GM19240 (cell line): Measurements from ENCODE around the gene CABP2.
"Not testable (repeated sequence)": the region's sequence is repeated elsewhere in the genome, so short reads cannot be mapped to it uniquely, and the experiment has no call there.

ENCODE experiments used
- DNase-seq: peaks from one replicate; pipeline ENCODE4 v3.0.0; 2011; ENCODE audit warnings: low spot score; ENCODE audit not compliant: insufficient read length

CABP2 gene

DNA sequence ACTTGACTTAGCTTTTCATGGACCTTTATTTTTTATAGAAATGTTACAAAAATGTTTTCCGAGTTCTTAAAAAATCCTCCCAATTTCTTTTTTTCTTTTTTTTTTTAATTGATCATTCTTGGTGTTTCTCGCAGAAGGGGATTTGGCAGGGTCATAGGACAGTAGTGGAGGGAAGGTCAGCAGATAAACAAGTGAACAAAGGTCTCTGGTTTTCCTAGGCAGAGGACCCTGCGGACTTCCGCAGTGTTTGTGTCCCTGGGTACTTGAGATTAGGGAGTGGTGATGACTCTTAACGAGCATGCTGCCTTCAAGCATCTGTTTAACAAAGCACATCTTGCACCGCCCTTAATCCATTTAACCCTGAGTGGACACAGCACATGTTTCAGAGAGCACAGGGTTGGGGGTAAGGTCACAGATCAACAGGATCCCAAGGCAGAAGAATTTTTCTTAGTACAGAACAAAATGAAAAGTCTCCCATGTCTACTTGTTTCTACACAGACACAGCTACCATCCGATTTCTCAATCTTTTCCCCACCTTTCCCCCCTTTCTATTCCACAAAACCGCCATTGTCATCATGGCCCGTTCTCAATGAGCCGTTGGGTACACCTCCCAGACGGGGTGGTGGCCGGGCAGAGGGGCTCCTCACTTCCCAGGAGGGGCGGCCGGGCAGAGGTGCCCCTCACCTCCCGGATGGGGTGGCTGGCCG, 45.7 kb downstream of the CABP2 start:
- not testable (repeated sequence) for DNase-seq

DNA sequence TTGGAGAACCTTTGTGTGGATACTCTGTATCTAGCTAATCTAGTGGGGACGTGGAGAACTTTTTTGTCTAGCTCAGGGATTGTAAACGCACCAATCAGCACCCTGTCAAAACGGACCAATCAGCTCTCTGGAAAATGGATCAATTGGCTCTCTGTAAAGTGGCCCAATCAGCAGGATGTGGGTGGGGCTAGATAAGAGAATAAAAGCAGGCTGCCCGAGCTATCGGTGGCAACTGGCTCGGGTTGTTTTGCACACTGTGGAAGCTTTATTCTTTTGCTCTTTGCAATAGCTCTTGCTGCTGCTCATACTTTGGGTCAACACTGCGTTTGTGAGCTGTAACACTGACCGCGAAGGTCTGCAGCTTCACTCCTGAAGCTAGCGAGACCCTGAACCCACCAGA, 46.6 kb downstream of the CABP2 start:
- not testable (repeated sequence) for DNase-seq

DNA sequence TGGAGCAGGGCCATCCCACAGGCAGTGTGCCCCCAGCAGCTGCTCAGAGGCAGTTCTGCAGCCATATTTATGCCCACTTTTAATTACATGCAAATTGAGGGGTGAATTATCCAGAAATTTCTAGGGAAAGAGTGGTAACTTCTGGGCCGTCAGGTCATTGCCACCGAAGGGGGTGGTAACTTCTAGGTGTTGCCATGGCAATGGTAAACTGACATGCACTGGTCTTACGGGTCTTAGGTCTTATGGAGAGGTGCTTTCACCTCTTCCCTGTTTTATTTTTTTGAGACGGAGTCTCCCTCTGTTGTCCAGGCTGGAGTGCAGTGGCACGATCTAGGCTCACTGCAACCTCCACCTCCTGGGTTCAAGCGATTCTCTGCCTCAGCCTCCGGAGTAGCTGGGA, 50.4 kb downstream of the CABP2 start:
- no peak for DNase-seq

DNA sequence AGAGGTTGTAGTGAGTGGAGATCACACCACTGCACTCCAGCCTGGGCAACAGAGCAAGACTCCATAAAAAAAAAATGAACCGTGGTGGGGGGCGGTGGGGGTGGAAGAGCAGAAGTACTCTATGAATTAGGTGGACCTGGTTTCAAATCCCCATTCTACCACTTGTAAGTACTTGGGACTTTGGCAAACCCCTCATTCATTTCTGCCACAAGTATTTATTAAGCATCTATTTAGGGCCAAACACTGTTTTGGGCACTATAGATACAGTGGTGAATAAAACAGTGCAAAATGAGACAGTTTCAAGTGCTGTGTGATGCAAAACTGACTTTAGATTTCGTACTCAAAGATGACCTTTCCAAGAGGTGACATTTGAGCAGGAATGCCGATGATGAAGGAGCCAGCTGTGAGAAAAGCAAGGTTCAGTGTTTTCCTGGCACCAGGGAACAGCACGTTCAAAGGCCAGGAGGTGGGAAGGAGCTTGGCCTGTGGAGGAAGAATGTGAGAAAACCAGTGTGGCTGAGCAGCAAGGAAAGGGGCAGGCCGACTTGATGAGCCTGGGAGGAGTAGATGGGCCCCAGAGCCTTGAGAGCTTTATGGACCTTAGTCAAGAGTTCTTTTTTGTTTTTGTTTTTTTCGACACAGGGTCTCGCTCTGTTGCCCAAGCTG, 52.8 kb downstream of the CABP2 start:
- no peak for DNase-seq

DNA sequence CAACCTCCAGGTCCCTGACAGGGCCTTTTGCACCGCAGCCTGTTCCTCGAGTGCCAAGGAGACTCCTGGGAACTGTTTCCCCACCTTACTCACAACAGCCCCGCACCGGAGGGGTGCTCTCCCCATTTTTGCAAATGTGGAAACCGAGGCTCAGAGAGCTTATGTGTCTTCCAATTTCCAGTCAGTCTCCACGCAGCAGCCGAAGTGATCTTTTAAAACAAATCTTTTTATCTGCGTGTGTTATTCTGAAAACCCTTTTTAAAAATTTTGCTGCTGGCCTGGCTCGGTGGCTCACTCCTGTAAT, 53.8 kb downstream of the CABP2 start:
- DNase-seq, result no peak
